Measurements from ENCODE around the gene TACC3. TPM values are rescaled to one million over a fixed set of nuclear protein-coding genes. Genes with fewer than 3 reads are reported as not detected.

TACC3 gene
- total RNA-seq, 4 donors from 2014 or later = 8.6 to 15.0 (median 11.9) TPM

GRCh38 chr4:1783015-1783414 lies 61.7 kb downstream of the TACC3 start:
- no peak for TF ChIP-seq CTCF (IDR thresholded peaks at IDR 0.05)
- TF ChIP-seq EP300 (IDR thresholded peaks at IDR 0.05) = no peak
- no peak for TF ChIP-seq POLR2A (IDR thresholded peaks at IDR 0.05)
- Histone ChIP-seq H3K9me3 (no peaks in the 10 kb centered on the region), H3K36me3 (no peaks in the 10 kb centered on the region), H3K4me3 (no peak overlapping the region), H3K27me3 (peaks cover 0 to 3% of the 10 kb centered on the region in 2 donors), H3K4me1 (peaks cover 0 to 30% (median 0%) of the 10 kb centered on the region in 4 donors), H3K27ac (no peak overlapping the region)
- no peak for DNase-seq (ENCODE audit: low spot score in 2 of 2)
- 72 to 84% methylated on average over 8 to 9 of the region's 10 CpGs for WGBS, 2 donors

- H3K36me3 ChIP-seq = no peaks in the 10 kb centered on the region
- H3K27me3 ChIP-seq = no peaks in the 10 kb centered on the region
- H3K27ac ChIP-seq = no peak overlapping the region
- 73 to 82% methylated on average over 7 to 10 of the region's 12 CpGs for WGBS, 2 donors
- peaks cover 0 to 22% (median 0%) of the 10 kb centered on the region in 4 donors for H3K4me1 ChIP-seq
- H3K4me3 ChIP-seq = no peak overlapping the region
- DNase-seq (ENCODE audit: low spot score in 2 of 2) = no peak
- no peaks in the 10 kb centered on the region for H3K9me3 ChIP-seq
- no peak for TF ChIP-seq CTCF (IDR thresholded peaks at IDR 0.05)
Observed at GRCh38 chr4:1783970-1784369, 62.6 kb downstream of the TACC3 start.

GRCh38 chr4:1784395-1784788 lies 63.1 kb downstream of the TACC3 start:
- peaks cover 0 to 22% (median 0%) of the 10 kb centered on the region in 4 donors for H3K4me1 ChIP-seq
- no peak for TF ChIP-seq POLR2A (IDR thresholded peaks at IDR 0.05)
- 74 to 83% methylated on average over 7 to 10 of the region's 10 CpGs for WGBS, 2 donors
- H3K36me3 ChIP-seq = no peaks in the 10 kb centered on the region
- H3K9me3 ChIP-seq = no peaks in the 10 kb centered on the region
- peak overlapping the region in 1 of 4 donors; percentile 4 for H3K27ac ChIP-seq
- H3K27me3 ChIP-seq = no peaks in the 10 kb centered on the region
- no peak for DNase-seq (ENCODE audit: low spot score in 2 of 2)
- H3K4me3 ChIP-seq = no peak overlapping the region

GRCh38 chr4:1784789-1785591 lies 63.7 kb downstream of the TACC3 start:
- TF ChIP-seq CTCF (IDR thresholded peaks at IDR 0.05) (no peak), EP300 (IDR thresholded peaks at IDR 0.05) (no peak), POLR2A (IDR thresholded peaks at IDR 0.05) (no peak)
- no peaks in the 10 kb centered on the region for H3K27me3 ChIP-seq
- no peak for DNase-seq (ENCODE audit: low spot score in 2 of 2)
- H3K4me1 ChIP-seq = peaks cover 0 to 22% (median 0%) of the 10 kb centered on the region in 4 donors
- no peak overlapping the region for H3K4me3 ChIP-seq
- no peaks in the 10 kb centered on the region for H3K36me3 ChIP-seq
- WGBS, 2 donors = 52 to 58% methylated on average over 11 to 16 of the region's 17 CpGs
- no peaks in the 10 kb centered on the region for H3K9me3 ChIP-seq
- H3K27ac ChIP-seq = peak overlapping the region in 1 of 4 donors; percentile 4

- no peak overlapping the region for H3K4me3 ChIP-seq
- WGBS, 2 donors = 93 to 98% methylated on average over 3 to 11 of the region's 11 CpGs
- TF ChIP-seq EP300 (IDR thresholded peaks at IDR 0.05) (no peak), CTCF (IDR thresholded peaks at IDR 0.05) (no peak), POLR2A (IDR thresholded peaks at IDR 0.05) (no peak)
Observed at GRCh38 chr4:1785592-1785991, 64.3 kb downstream of the TACC3 start.

More at GRCh38 chr4:1785592-1785991, 64.3 kb downstream of the TACC3 start:
- Histone ChIP-seq H3K27ac (no peak overlapping the region), H3K9me3 (no peaks in the 10 kb centered on the region), H3K27me3 (no peaks in the 10 kb centered on the region), H3K36me3 (no peaks in the 10 kb centered on the region), H3K4me1 (peaks cover 0 to 22% (median 0%) of the 10 kb centered on the region in 4 donors)
- no peak for DNase-seq (ENCODE audit: low spot score in 2 of 2)
